Esophagus (tissue), 2 donors: Measurements from ENCODE around the gene RPS15A. TPM values are rescaled to one million over a fixed set of nuclear protein-coding genes. Genes with fewer than 3 reads are reported as not detected.
A peak's percentile ranks its signal among the peaks of the same experiment; 100 is the strongest.

Experiments used
- H3K27ac ChIP-seq, 2 donors: one replicate each; pipeline ENCODE4 v1.5.1; 2013; ENCODE audit warnings: low read depth in 2 of 2, mild to moderate bottlenecking in 2 of 2, inconsistent platforms in 1 of 2, low read length in 1 of 2, moderate library complexity in 1 of 2
- H3K27me3 ChIP-seq, 2 donors: one replicate each; pipeline ENCODE4 v1.6.1; 2013; ENCODE audit warnings: low read length in 2 of 2, control low read depth in 1 of 2, mild to moderate bottlenecking in 1 of 2; ENCODE audit not compliant: insufficient read depth in 2 of 2, control insufficient read depth in 1 of 2
- H3K36me3 ChIP-seq, 2 donors: one replicate each; pipeline ENCODE4 v1.6.1; 2013; ENCODE audit warnings: low read length in 1 of 2; ENCODE audit not compliant: control insufficient read depth in 2 of 2, insufficient read depth in 2 of 2
- H3K4me1 ChIP-seq, 2 donors: one replicate each; pipeline ENCODE4 v1.6.1; 2013; ENCODE audit warnings: low read length in 1 of 2; ENCODE audit not compliant: control insufficient read depth in 2 of 2, insufficient read depth in 2 of 2
- H3K4me3 ChIP-seq, 2 donors: one replicate each; pipeline ENCODE4 v1.5.1; 2013; ENCODE audit warnings: low read length in 2 of 2, mild to moderate bottlenecking in 2 of 2, low read depth in 1 of 2, moderate library complexity in 1 of 2
- H3K9me3 ChIP-seq, 2 donors: one replicate each; pipeline ENCODE4 v1.6.1; 2013; ENCODE audit warnings: mild to moderate bottlenecking in 2 of 2, low read depth in 1 of 2, low read length in 1 of 2, moderate library complexity in 1 of 2; ENCODE audit not compliant: control insufficient read depth in 2 of 2, insufficient read depth in 1 of 2
- WGBS, 2 donors: extraction: QIAGEN DNeasy Blood & Tissue Kit; methylation state at CpG; one replicate each; pipeline ENCODE4 v1.1.7; 2013; 5-methylcytosine and 5-hydroxymethylcytosine counted together
- polyA plus RNA-seq, 2 donors: library from polyadenylated mRNA; stranded (reverse); fragments of 200-250 nt; gene quantifications; one replicate each; pipeline ENCODE4 v1.2.3, GENCODE V29; 2013
- donor health status: healthy with polysubstance abuse.
- donor health status: Bipolar disorder and iron deficiency.

Gene RPS15A
- polyA plus RNA-seq, 2 donors = 2,199 to 3,397 TPM

DNA sequence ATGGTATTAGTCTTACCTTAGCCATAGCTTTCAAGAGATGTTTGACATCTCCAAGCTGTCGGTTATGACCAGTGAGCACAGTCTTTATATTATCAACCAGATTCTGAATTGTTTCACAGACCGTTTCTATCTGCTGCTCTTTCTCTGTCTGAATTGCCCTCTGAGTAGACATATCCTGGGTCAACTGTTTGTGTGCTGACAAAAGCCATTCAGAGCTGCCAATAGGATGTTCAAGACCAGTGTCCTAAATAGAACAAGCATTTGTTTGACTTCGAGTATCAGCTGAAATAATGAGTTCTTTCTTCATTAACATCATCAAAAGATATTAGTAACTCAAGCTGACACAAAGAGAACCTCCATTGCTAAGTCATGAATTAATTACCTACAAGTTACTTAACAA, 26.2 kb upstream of the RPS15A start:
- Histone ChIP-seq H3K4me3 (no peak overlapping the region), H3K27ac (no peak overlapping the region), H3K36me3 (peaks cover 6 to 8% of the 10 kb centered on the region in 2 donors), H3K27me3 (no peaks in the 10 kb centered on the region), H3K9me3 (no peaks in the 10 kb centered on the region), H3K4me1 (no peaks in the 10 kb centered on the region)
- 84 to 86% methylated on average over 3 of the region's 3 CpGs for WGBS, 2 donors

DNA sequence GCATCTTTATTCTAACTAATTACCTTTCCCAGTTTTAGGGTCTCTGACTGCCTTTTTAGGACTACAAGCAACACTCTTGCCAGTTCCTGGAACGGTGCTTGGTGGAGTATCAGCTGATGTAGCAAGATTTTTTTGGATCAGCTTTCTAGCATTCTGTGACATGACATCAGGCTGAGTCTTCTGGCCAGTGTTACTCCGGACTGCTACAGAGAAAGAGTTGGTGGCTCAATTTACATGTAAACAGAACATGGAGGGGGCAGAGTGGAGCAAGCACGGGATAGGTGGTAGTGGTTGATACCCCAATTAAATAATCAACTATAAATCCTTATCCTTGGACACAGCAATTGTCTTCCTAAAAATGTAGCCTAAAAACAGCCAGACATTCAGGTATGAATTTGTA, 21.8 kb upstream of the RPS15A start:
- no peak overlapping the region for H3K4me3 ChIP-seq
- H3K4me1 ChIP-seq = no peaks in the 10 kb centered on the region
- H3K9me3 ChIP-seq = no peaks in the 10 kb centered on the region
- peaks cover 12 to 14% of the 10 kb centered on the region in 2 donors for H3K36me3 ChIP-seq
- 93 to 95% methylated on average over 3 of the region's 3 CpGs for WGBS, 2 donors
- H3K27me3 ChIP-seq = no peaks in the 10 kb centered on the region
- no peak overlapping the region for H3K27ac ChIP-seq

DNA sequence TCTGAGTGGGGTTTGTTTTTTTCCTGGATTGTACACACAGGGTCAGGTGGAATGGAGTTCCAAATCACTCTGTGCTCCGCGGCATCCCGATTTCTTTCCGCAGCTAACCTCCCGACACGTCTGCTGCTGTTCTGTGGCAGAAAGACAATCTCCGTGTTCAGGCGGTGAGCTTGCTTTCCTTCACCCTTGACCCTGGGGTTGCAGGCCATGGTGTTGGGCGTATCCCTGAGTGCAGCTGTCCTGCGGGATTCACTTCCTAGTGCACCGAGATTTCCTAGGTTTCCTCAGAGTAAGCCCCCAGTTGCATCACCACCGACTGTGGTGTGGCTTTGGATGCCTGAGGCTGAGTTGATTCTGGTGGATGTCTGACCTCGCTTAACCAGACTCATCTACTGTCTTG, 19.0 kb upstream of the RPS15A start:
- Histone ChIP-seq H3K4me1 (no peaks in the 10 kb centered on the region), H3K4me3 (no peak overlapping the region), H3K27me3 (no peaks in the 10 kb centered on the region), H3K9me3 (no peaks in the 10 kb centered on the region), H3K36me3 (peaks cover 10 to 12% of the 10 kb centered on the region in 2 donors), H3K27ac (no peak overlapping the region)
- WGBS, 2 donors = 94 to 95% methylated on average over 13 of the region's 13 CpGs

DNA sequence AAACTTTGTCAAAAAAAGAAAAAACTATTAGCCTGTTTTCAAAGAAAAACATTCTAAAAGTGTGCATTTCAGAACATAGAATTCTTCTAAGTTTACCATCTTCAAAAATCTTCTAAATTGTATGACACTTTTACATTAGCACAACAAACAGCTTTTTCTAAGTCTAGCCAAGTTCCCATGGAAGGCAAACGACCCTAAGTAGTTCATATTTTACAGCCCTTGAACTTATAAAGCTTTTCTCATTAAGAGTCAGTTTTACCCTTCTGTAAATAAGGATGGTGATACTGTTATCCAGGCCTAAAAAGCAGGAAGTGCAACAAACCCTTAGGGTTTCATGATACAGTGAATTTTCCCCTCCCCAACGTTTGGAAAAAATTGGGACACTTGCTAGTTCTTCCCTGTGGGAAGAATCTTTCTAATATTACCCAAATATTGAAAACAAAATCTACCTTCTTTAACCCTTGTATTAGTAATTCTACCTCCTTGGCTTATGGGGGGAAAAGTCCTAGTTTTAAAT, 15.2 kb upstream of the RPS15A start:
- Histone ChIP-seq H3K4me3 (no peak overlapping the region), H3K27ac (no peak overlapping the region), H3K9me3 (no peaks in the 10 kb centered on the region), H3K36me3 (peaks cover 6 to 8% of the 10 kb centered on the region in 2 donors), H3K27me3 (no peaks in the 10 kb centered on the region), H3K4me1 (no peaks in the 10 kb centered on the region)
- 18 to 29% methylated on average over 2 of the region's 2 CpGs for WGBS, 2 donors

DNA sequence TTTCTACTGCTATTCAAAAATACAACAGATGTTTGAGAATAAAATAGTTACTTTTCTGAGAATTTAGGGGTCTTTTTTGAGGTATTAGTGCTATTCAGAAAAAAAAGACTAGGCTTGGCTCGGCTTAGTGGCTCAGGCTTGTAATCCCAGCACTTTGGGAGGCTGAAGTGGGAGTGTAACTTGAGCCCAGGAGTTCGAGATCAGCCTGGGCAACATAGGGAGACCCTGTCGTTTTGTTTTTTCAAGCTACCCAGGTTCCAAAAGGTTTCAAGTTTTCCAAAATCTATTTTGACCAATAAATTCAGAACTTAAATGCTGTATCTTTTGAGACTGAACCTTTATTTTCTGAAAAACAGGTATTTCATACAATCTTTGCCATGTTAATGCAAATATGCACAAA, 14.4 kb upstream of the RPS15A start:
- 47 to 62% methylated on average over 3 of the region's 3 CpGs for WGBS, 2 donors
- no peaks in the 10 kb centered on the region for H3K27me3 ChIP-seq
- H3K27ac ChIP-seq = peak overlapping the region; percentile 24 to 61
- peaks cover 6 to 8% of the 10 kb centered on the region in 2 donors for H3K36me3 ChIP-seq
- H3K9me3 ChIP-seq = no peaks in the 10 kb centered on the region
- no peaks in the 10 kb centered on the region for H3K4me1 ChIP-seq
- no peak overlapping the region for H3K4me3 ChIP-seq

DNA sequence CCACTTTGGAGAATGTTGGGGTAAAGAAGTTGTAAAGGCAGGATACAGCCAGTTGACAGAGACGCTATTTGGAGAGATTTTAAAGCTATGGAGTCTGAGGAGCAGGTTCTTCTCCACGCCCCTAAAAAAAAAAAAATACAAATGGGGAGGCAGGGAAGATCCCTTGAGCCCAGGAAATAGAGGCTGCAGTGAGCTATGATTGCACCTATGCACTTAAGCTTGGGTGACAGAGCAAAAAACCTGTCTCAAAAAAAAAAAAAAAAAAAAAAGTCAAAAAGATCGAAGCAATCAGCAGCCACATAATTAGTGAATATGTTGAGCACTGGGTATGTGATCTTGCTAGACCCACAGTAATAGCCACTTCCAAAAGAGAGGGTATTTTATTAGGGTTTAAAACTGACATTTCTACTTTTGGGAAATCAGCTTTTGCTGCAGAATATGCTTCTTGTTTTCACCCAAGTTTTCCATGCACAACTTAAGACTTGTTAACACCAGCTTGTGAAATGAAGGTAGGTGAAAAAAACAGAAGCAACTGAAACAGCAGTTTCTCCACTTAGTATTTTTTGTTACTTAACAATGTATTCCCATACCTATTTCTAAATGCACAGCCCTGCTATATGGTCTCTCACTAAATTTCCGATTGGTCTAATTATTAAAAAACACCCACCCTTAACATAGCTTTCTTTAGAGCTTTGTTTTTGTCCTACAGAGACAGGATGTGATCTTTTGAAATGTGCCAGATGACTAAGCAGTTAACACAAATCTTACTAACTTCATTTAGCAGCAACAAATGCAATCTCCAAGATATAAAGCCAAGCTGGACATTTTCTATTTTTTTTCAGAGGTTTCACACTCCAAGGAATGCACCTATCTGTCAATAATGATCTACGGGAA, 13.7 kb upstream of the RPS15A start:
- Histone ChIP-seq H3K36me3 (peaks cover 0 to 2% of the 10 kb centered on the region in 2 donors), H3K4me1 (no peaks in the 10 kb centered on the region), H3K9me3 (no peaks in the 10 kb centered on the region), H3K4me3 (no peak overlapping the region), H3K27ac (no peak overlapping the region), H3K27me3 (no peaks in the 10 kb centered on the region)
- 54 to 56% methylated on average over 5 of the region's 5 CpGs for WGBS, 2 donors

DNA sequence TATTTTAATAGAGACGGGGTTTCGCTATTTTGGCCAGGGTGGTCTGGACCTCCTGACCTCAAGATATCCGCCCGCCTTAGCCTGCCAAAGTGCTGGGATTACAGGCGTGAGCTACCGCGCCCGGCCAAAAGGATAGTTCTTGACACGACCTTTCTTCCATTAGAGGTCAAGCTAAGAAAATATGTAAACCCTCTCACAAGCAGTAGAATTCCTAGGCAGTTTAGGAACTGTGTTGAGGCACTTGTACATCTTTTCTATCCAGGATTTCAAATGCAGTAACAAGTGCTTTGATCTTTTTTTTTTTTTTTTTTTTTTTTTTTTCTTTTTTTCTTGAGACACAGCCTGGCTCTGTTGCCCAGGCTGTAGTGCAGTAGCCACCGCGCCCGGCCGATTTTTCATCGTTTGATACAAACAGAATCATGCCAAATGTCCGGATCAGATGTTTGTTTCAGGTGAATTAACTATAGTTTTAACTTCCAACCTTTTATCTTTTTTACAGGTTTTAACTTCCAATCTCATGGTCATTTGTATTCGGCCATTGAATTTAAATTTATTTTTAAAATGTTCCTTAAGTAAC, 12.7 kb upstream of the RPS15A start:
- Histone ChIP-seq H3K4me3 (no peak overlapping the region), H3K27ac (no peak overlapping the region), H3K4me1 (no peaks in the 10 kb centered on the region), H3K36me3 (no peaks in the 10 kb centered on the region), H3K9me3 (no peaks in the 10 kb centered on the region), H3K27me3 (no peaks in the 10 kb centered on the region)
- 92 to 93% methylated on average over 16 of the region's 16 CpGs for WGBS, 2 donors

DNA sequence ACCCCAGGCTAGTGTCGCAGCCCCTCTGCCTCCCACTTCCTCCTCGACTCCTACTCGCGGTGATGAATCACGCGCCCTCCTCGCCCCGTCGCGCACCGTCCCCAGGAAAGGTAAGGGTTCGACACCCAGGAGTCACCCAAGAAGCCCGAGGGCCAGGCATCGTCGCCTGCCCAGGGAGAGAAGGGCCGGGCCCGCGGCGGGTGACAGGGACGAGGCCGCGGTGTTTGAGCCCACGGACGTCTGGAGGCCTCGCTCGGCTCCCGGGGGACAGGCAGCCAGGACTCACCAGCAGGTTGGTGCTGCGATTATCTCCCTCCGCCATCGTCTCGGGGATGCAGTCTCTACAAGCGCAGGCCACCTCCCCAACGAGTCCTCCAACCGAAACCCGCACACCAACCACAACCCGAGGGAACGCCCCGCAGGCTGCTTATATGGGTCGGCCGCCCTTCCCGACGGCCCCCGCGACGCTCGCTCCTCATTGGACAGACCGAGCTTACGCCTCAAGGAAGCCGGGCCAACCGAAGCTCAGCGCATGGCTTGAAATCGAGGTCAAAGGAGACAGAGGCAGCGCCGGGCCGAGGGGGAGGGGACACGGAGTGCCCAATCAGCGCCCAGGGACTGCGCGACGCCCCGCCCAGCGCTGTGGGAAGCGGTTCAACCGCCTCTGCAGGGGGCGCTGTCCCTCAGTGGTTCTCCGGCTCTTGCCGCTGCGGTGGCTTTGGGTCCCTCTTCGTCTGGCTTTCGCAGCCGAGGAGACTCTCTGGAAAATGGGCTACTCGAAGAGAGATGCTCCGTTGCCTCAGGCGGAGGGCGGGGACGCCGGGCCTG, 11.2 kb upstream of the RPS15A start, which contains the start of gene ARL6IP1:
ARL6IP1 (minus strand) TSS at position 405 of the 828 bp plus-strand sequence; CDS start at position 322, 83 bp downstream.
- H3K4me1 ChIP-seq = no peaks in the 10 kb centered on the region
- H3K9me3 ChIP-seq = no peaks in the 10 kb centered on the region
- H3K36me3 ChIP-seq = no peaks in the 10 kb centered on the region
- no peaks in the 10 kb centered on the region for H3K27me3 ChIP-seq
- H3K27ac ChIP-seq = peak within 1 kb of the TSS; percentile 94 to 98
- peak within 1 kb of the TSS; percentile 76 to 77 for H3K4me3 ChIP-seq
- WGBS, 2 donors = 0 to 1% methylated on average over 70 to 77 of the region's 77 CpGs

DNA sequence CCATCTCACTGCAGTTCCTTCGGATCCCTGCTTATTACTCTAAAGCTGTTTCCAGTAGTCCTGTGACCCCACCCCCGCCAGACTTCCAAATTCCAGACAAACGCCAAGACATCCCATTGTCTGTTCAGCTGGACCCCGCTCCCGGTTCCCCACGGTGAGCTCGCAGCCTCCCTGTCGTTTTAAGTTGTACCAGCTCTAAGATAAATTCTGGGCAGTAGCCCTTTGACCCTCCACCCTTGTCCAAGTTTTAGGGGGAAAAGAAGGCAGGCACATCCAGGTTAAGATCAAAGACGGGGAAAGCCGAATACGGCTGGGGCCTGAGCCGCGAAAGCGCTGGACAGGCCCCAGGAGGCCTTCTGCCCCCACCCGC, 10.6 kb upstream of the RPS15A start:
- no peaks in the 10 kb centered on the region for H3K4me1 ChIP-seq
- H3K27ac ChIP-seq = peak overlapping the region; percentile 92 to 98
- H3K9me3 ChIP-seq = no peaks in the 10 kb centered on the region

More for the DNA sequence above, 10.6 kb upstream of the RPS15A start:
- no peaks in the 10 kb centered on the region for H3K27me3 ChIP-seq
- peak overlapping the region; percentile 76 to 77 for H3K4me3 ChIP-seq
- 0% methylated on average over 15 of the region's 15 CpGs for WGBS, 2 donors
- H3K36me3 ChIP-seq = no peaks in the 10 kb centered on the region
